GM10248 (cell line): ENCODE results near the gene ARF1.

Source experiments
- CTCF ChIA-PET: fragments of 300-600 bp; sonication (Branson Sonifier 250); formaldehyde crosslinking; extraction: SDS; loops from one replicate; lab custom pipeline; 2021; ENCODE audit warnings: antibody characterized with exemption; lab: Yijun Ruan, JAX
- POLR2A ChIA-PET: fragments of 350-650 bp; sonication (Branson Sonifier 250); formaldehyde crosslinking; extraction: SDS; loops from one replicate; lab custom pipeline; 2020; ENCODE audit warnings: antibody characterized with exemption; lab: Yijun Ruan, JAX
- DNase-seq: peaks from one replicate; pipeline ENCODE4 v3.0.0; 2012; ENCODE audit errors: extremely low spot score
- CTCF ChIP-seq: IDR thresholded peaks from 2 replicates; pipeline ENCODE4 v1.5.1; 2012; ENCODE audit warnings: mild to moderate bottlenecking, low read depth; ENCODE audit errors: extremely low read depth, missing control alignments, control extremely low read depth

Gene ARF1

GRCh38 chr1:228081144-228081543, 1.4 kb upstream of the ARF1 start:
- TF ChIP-seq CTCF = no peak
- ChIA-PET POLR2A (interaction anchor here (1.2 to 1.4 kb wide), 2 partner anchors 10 to 25 kb away, joined by 4 to 5 read pairs; no protein-coding TSS in a partner anchor), CTCF (no interaction called here)
- DNase-seq = no peak

GRCh38 chr1:228081578-228082213, 812 bp upstream of the ARF1 start:
- DNase-seq = peak; percentile 49
- TF ChIP-seq CTCF = no peak
- CTCF ChIA-PET = interaction anchor here (1.1 to 1.9 kb wide), 3 partner anchors 17 to 83 kb away, joined by 4 to 6 read pairs (median 5); no protein-coding TSS in a partner anchor
- POLR2A ChIA-PET = interaction anchor here (0.6 to 2.1 kb wide), 4 partner anchors 10 to 84 kb away, joined by 4 to 5 read pairs (median 4); partner anchors contain the start of gene IBA57

GRCh38 chr1:228082918-228083870, 686 bp downstream of the ARF1 start:
- POLR2A ChIA-PET = interaction anchor here (2.1 kb wide), 1 partner anchor 19 kb away, joined by 5 read pairs; no protein-coding TSS in a partner anchor
- TF ChIP-seq CTCF = no peak
- CTCF ChIA-PET = interaction anchor here (1.1 to 1.9 kb wide), 4 partner anchors 15 to 84 kb away, joined by 4 to 10 read pairs (median 6); no protein-coding TSS in a partner anchor
- peak; percentile 46 for DNase-seq

GRCh38 chr1:228083871-228084278, 1.4 kb downstream of the ARF1 start:
- ChIA-PET POLR2A (interaction anchor here (1.1 kb wide), 1 partner anchor 18 kb away, joined by 3 read pairs; no protein-coding TSS in a partner anchor), CTCF (interaction anchor here (1.3 to 1.6 kb wide), 2 partner anchors 15 to 82 kb away, joined by 4 to 10 read pairs; partner anchors contain the start of gene IBA57)
- no peak for DNase-seq
- TF ChIP-seq CTCF = no peak

GRCh38 chr1:228084325-228084724, 1.8 kb downstream of the ARF1 start:
- TF ChIP-seq CTCF = no peak
- ChIA-PET POLR2A (interaction anchor here (1.1 kb wide), 1 partner anchor 18 kb away, joined by 3 read pairs; no protein-coding TSS in a partner anchor), CTCF (interaction anchor here (1.3 to 1.6 kb wide), 2 partner anchors 15 to 81 kb away, joined by 4 to 10 read pairs; partner anchors contain the start of gene IBA57)
- no peak for DNase-seq
